Measurements from ENCODE around the gene FGD1.

- TF ChIP-seq, protein P1, sequence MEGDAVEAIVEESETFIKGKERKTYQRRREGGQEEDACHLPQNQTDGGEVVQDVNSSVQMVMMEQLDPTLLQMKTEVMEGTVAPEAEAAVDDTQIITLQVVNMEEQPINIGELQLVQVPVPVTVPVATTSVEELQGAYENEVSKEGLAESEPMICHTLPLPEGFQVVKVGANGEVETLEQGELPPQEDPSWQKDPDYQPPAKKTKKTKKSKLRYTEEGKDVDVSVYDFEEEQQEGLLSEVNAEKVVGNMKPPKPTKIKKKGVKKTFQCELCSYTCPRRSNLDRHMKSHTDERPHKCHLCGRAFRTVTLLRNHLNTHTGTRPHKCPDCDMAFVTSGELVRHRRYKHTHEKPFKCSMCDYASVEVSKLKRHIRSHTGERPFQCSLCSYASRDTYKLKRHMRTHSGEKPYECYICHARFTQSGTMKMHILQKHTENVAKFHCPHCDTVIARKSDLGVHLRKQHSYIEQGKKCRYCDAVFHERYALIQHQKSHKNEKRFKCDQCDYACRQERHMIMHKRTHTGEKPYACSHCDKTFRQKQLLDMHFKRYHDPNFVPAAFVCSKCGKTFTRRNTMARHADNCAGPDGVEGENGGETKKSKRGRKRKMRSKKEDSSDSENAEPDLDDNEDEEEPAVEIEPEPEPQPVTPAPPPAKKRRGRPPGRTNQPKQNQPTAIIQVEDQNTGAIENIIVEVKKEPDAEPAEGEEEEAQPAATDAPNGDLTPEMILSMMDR (IDR thresholded peaks at IDR 0.05), result no peak
- no peak for TF ChIP-seq POLR2A (IDR thresholded peaks at IDR 0.05)
- no peak for TF ChIP-seq POLR2AphosphoS5 (IDR thresholded peaks at IDR 0.05; ENCODE audit: insufficient read depth in 1 of 2, low read depth in 1 of 2)
Observed at GRCh38 chrX:54427837-54428424, 68.1 kb downstream of the FGD1 start.

Measured in vagina (tissue), 2 donors.